NAMALWA (cell line): Measurements from ENCODE around the gene ENPP3.

ENCODE experiments used
- DNase-seq: peaks from one replicate; pipeline ENCODE4 v3.0.0-alpha.2; 2015; ENCODE audit warnings: low spot score

Gene ENPP3

GRCh38 chr6:131765081-131765803 is 128.1 kb downstream of the ENPP3 start:
- no peak for DNase-seq

DNA sequence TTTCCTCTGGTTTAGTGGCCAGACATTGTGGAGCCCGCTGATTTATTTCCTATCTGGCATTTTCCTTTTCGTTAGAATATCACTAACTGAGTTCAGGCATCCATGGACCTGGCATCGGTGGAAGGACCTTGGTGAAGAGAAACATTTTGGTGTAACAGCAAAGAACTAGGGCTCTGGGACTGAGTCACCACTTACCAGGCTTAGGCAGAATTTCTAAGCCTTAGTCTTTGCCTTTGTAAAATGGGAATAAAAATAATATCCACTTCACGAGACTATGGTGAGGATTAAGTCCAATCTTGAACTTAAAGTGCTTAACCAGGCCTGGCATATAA is 128.7 kb downstream of the ENPP3 start:
- DNase-seq: no peak

GRCh38 chr6:131766631-131767030 is 129.5 kb downstream of the ENPP3 start:
- no peak for DNase-seq

- DNase-seq: no peak
Observed at GRCh38 chr6:131768964-131769363, 131.9 kb downstream of the ENPP3 start.

- no peak for DNase-seq
Observed at GRCh38 chr6:131769385-131770141, 132.5 kb downstream of the ENPP3 start.

DNA sequence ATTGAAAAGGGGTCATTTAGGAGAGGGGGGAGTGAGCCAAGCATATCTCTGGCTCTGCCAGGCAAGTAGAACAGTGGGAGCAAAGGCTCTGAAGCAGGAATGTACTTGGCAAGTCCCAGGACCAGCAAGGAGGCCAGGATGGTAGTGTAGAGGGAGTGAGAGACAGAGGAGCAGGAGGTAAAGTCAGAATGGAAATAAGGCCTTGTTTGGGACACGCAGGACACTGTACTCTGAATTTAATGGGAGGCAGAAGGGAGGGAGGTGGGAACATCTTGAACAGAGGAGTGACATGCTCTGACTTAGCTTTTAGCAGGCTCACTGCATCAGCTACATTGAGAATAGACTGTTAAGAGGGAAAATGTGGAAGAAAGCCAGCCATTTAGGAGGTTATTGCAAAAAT is 133.7 kb downstream of the ENPP3 start:
- DNase-seq: no peak

- no peak for DNase-seq
Observed at GRCh38 chr6:131773284-131773950, 136.3 kb downstream of the ENPP3 start.

- no peak for DNase-seq
Observed at GRCh38 chr6:131775886-131776285, 138.8 kb downstream of the ENPP3 start.

- no peak for DNase-seq
Observed at GRCh38 chr6:131776985-131777384, 139.9 kb downstream of the ENPP3 start.

GRCh38 chr6:131778169-131778568 is 141.1 kb downstream of the ENPP3 start:
- no peak for DNase-seq

GRCh38 chr6:131779304-131779703 is 142.2 kb downstream of the ENPP3 start:
- DNase-seq: no peak

- no peak for DNase-seq
Observed at GRCh38 chr6:131780600-131780999, 143.5 kb downstream of the ENPP3 start.

DNA sequence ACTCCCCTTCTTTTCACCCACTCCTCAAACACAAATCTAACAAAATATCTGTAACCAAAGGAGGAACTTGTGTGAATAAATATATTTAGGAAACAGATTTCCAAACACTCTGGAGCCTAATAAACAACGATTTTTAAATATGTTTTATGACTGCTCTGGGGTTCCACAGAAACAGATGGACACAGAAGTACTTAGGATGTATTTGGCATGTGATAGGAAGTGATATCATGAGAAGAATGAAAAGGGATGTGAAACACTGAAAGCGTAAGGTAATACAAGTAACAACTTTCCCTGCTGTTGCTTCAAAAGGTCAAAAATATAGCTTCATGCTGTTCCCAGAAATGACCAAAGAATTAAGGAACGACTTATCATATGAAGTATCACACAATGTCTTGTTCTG is 144.6 kb downstream of the ENPP3 start:
- DNase-seq: no peak

DNA sequence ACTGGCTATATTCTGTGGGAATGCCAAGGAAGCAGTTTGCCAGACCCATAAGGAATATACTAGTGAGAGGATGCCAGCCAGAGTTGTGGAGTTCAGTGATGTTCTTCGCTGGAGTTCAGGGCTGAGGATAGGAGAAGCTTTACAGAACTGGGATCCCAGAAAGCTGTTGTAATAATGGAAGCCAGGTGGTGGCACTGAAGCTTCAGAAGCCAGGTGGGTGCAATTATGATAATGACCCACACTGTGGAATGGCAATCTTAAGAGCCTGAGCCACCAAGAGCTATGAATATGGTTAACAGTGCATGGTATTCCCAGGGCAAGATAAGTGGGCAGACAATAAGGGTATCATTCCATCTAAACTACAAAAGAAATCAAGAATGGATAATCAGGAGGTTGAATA is 145.7 kb downstream of the ENPP3 start:
- DNase-seq: no peak

GRCh38 chr6:131784561-131784960 is 147.5 kb downstream of the ENPP3 start:
- DNase-seq: no peak

GRCh38 chr6:131787079-131787478 is 150.0 kb downstream of the ENPP3 start:
- DNase-seq: no peak

DNA sequence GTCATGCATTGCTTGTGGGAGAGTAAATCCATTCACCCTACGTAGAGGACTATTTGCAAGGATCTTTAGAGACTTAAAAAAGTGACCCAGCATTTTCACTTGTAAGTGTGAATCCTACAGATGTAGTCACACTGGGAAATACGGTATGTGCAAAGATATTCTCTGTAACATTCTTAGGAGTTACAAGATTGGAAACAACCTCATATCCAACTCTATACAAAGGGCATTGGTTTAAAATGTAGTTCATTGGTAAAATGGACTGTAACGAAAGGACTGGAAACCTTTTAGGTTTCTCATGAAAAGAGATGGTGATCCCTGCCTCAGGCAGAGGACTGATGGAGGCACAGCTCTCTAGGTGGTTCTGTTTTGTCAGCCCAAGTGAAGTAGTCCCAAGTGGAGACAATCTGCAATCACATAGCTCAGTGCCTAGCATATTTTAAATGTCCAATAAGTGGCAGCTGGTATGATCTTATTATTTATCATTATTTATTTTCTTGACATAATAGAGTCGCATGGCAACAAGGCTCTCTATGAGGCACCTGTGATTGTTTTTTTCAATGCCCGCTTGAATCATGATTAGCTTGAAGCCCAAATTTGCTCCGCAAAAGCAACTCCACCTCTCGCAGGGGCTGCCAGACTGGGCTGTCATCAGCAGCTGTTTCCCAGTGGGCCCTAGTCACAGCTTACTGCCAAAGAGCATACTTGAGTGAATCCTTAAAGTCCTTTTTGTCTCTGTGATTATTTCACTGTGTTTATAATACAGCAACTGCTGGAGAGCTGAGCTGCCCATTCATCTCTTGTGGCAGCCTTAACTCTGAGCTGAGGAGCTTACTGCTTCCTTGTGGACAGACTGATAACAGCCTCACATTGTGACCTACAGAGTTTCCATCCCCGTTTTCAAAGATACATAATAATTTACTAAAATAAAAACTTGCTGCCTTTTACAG is 150.9 kb downstream of the ENPP3 start:
- no peak for DNase-seq

GRCh38 chr6:131789219-131789618 is 152.1 kb downstream of the ENPP3 start:
- DNase-seq: no peak

- DNase-seq: no peak
Observed at GRCh38 chr6:131791476-131791875, 154.4 kb downstream of the ENPP3 start.

DNA sequence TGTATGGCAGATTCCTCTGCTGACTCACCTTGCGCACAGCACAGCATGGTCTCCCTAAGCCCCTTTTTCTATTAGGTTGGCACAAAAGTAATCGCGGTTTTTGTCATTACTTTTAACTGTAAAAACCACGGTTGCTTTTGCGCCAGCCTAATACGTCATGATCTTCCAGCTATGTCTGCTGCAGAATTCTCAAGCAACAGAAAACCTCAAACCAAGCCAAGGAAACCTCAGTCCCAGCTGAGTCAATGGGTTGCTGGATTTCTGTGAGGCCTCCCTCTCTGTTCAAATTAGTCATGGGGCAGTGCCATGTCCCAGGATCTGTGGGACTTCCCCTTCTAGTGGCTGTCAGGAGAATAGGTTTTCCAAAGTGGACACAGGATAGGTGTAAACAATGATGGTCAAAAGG is 155.0 kb downstream of the ENPP3 start:
- DNase-seq: no peak

GRCh38 chr6:131795366-131795765 is 158.3 kb downstream of the ENPP3 start:
- no peak for DNase-seq
